T-helper 2 cell treated with Interferon-gamma antibody and Interleukin-4, amounts not matched to agents 5 μg/mL and 100 μg/mL, for 36 hours (primary cell): Measurements from ENCODE around the gene PPP1CA.
"Not testable (repeated sequence)": the region's sequence is repeated elsewhere in the genome, so short reads cannot be mapped to it uniquely, and the experiment has no call there.

Source experiments
- DNase-seq: peaks from one replicate; pipeline ENCODE4 v3.0.0; 2021; ENCODE audit warnings: low spot score
- H3K27ac Mint-ChIP-seq: one replicate; pipeline ENCODE4 v1.8.0; 2021; ENCODE audit warnings: mild to moderate bottlenecking, mixed read lengths
- H3K27me3 Mint-ChIP-seq: one replicate; pipeline ENCODE4 v1.8.0; 2021; ENCODE audit warnings: low read depth, mixed read lengths
- H3K36me3 Mint-ChIP-seq: one replicate; pipeline ENCODE4 v1.8.0; 2021; ENCODE audit warnings: low read depth, mixed read lengths
- H3K4me1 Mint-ChIP-seq: one replicate; pipeline ENCODE4 v1.8.0; 2021; ENCODE audit warnings: low read depth, mixed read lengths
- H3K4me3 Mint-ChIP-seq: one replicate; pipeline ENCODE4 v1.8.0; 2022; ENCODE audit warnings: mild to moderate bottlenecking, moderate library complexity, mixed read lengths
- H3K9me3 Mint-ChIP-seq: one replicate; pipeline ENCODE4 v1.8.0; 2021; ENCODE audit warnings: mixed read lengths

Gene PPP1CA

GRCh38 chr11:67428052-67429001, 26.7 kb upstream of the PPP1CA start, which contains the start of gene RPS6KB2:
TSS of gene RPS6KB2 (plus strand) at chr11:67428494. CDS start at chr11:67428546, 52 bp downstream.
- peaks cover 16% of the 10 kb centered on the region for H3K36me3 Mint-ChIP-seq
- no peaks in the 10 kb centered on the region for H3K9me3 Mint-ChIP-seq
- peaks cover 31% of the 10 kb centered on the region for H3K4me1 Mint-ChIP-seq
- no peaks in the 10 kb centered on the region for H3K27me3 Mint-ChIP-seq
- DNase-seq: peak; percentile 99
- peak within 1 kb of the TSS; percentile 97 for H3K4me3 Mint-ChIP-seq
- H3K27ac Mint-ChIP-seq: peak within 1 kb of the TSS; percentile 97

GRCh38 chr11:67427364-67427859, 25.8 kb upstream of the PPP1CA start:
- Mint-ChIP-seq H3K36me3 (peaks cover 14% of the 10 kb centered on the region), H3K4me1 (peaks cover 35% of the 10 kb centered on the region), H3K27ac (peak overlapping the region; percentile 97), H3K4me3 (peak overlapping the region; percentile 97)
- not testable (repeated sequence) for H3K9me3 Mint-ChIP-seq, H3K27me3 Mint-ChIP-seq, DNase-seq

- Mint-ChIP-seq H3K27ac (peak overlapping the region; percentile 11), H3K36me3 (peaks cover 2% of the 10 kb centered on the region), H3K4me1 (peaks cover 33% of the 10 kb centered on the region), H3K27me3 (no peaks in the 10 kb centered on the region), H3K9me3 (no peaks in the 10 kb centered on the region), H3K4me3 (no peak overlapping the region)
- no peak for DNase-seq
Measured at GRCh38 chr11:67423891-67424613, 22.4 kb upstream of the PPP1CA start.

- H3K27ac Mint-ChIP-seq: no peak overlapping the region
Measured at GRCh38 chr11:67423466-67423865, 21.8 kb upstream of the PPP1CA start.

GRCh38 chr11:67422891-67423290, 21.2 kb upstream of the PPP1CA start:
- Mint-ChIP-seq H3K27me3 (no peaks in the 10 kb centered on the region), H3K27ac (peak overlapping the region; percentile 26), H3K4me1 (peaks cover 33% of the 10 kb centered on the region), H3K4me3 (no peak overlapping the region), H3K36me3 (no peaks in the 10 kb centered on the region), H3K9me3 (no peaks in the 10 kb centered on the region)
- DNase-seq: no peak

More at GRCh38 chr11:67423466-67423865, 21.8 kb upstream of the PPP1CA start:
- DNase-seq: no peak
- Mint-ChIP-seq H3K4me1 (peaks cover 32% of the 10 kb centered on the region), H3K27me3 (no peaks in the 10 kb centered on the region), H3K4me3 (no peak overlapping the region), H3K9me3 (no peaks in the 10 kb centered on the region), H3K36me3 (no peaks in the 10 kb centered on the region)

GRCh38 chr11:67421430-67422031, 19.9 kb upstream of the PPP1CA start:
- Mint-ChIP-seq H3K9me3 (no peaks in the 10 kb centered on the region), H3K4me1 (peaks cover 33% of the 10 kb centered on the region), H3K27me3 (peaks cover 3% of the 10 kb centered on the region), H3K36me3 (no peaks in the 10 kb centered on the region), H3K27ac (no peak overlapping the region), H3K4me3 (peak overlapping the region; percentile 70)
- no peak for DNase-seq

GRCh38 chr11:67420646-67421429, 19.2 kb upstream of the PPP1CA start:
- peak overlapping the region; percentile 70 for H3K4me3 Mint-ChIP-seq
- DNase-seq: peak; percentile 93
- H3K27me3 Mint-ChIP-seq: peaks cover 10% of the 10 kb centered on the region
- H3K36me3 Mint-ChIP-seq: no peaks in the 10 kb centered on the region
- H3K27ac Mint-ChIP-seq: no peak overlapping the region
- H3K9me3 Mint-ChIP-seq: no peaks in the 10 kb centered on the region
- peaks cover 38% of the 10 kb centered on the region for H3K4me1 Mint-ChIP-seq

- Mint-ChIP-seq H3K36me3 (no peaks in the 10 kb centered on the region), H3K27ac (peak overlapping the region; percentile 70), H3K9me3 (no peaks in the 10 kb centered on the region), H3K4me1 (peaks cover 38% of the 10 kb centered on the region), H3K4me3 (peak overlapping the region; percentile 74), H3K27me3 (peaks cover 10% of the 10 kb centered on the region)
- no peak for DNase-seq
Measured at GRCh38 chr11:67420147-67420645, 18.5 kb upstream of the PPP1CA start.

- H3K9me3 Mint-ChIP-seq: no peaks in the 10 kb centered on the region
- H3K27ac Mint-ChIP-seq: peak overlapping the region; percentile 70
- H3K4me1 Mint-ChIP-seq: peaks cover 32% of the 10 kb centered on the region
Measured at GRCh38 chr11:67419325-67420049, 17.8 kb upstream of the PPP1CA start.

GRCh38 chr11:67418476-67419281, 17.0 kb upstream of the PPP1CA start:
- Mint-ChIP-seq H3K4me1 (peaks cover 32% of the 10 kb centered on the region), H3K27me3 (peaks cover 10% of the 10 kb centered on the region), H3K4me3 (no peak overlapping the region), H3K27ac (no peak overlapping the region), H3K36me3 (no peaks in the 10 kb centered on the region), H3K9me3 (no peaks in the 10 kb centered on the region)
- DNase-seq: no peak

More at GRCh38 chr11:67419325-67420049, 17.8 kb upstream of the PPP1CA start:
- no peak for DNase-seq
- Mint-ChIP-seq H3K27me3 (peaks cover 10% of the 10 kb centered on the region), H3K36me3 (no peaks in the 10 kb centered on the region), H3K4me3 (peak overlapping the region; percentile 74)

GRCh38 chr11:67417425-67417824, 15.8 kb upstream of the PPP1CA start:
- Mint-ChIP-seq H3K27ac (no peak overlapping the region), H3K27me3 (peaks cover 13% of the 10 kb centered on the region), H3K36me3 (peaks cover 3% of the 10 kb centered on the region), H3K4me1 (peaks cover 37% of the 10 kb centered on the region), H3K4me3 (no peak overlapping the region), H3K9me3 (no peaks in the 10 kb centered on the region)
- DNase-seq: no peak
